Caki2 (cell line): ENCODE measurements around the gene CNTNAP2. TPM values are rescaled to one million over a fixed set of nuclear protein-coding genes. Genes with fewer than 3 reads are reported as not detected.
"Not testable (repeated sequence)": the region's sequence is repeated elsewhere in the genome, so short reads cannot be mapped to it uniquely, and the experiment has no call there.

ENCODE experiments used
- DNase-seq: peaks from one replicate; pipeline ENCODE4 v3.0.0-alpha.2; 2015; ENCODE audit warnings: low read depth
- in situ Hi-C: cut with HindIII; loops from 2 replicates; pipeline ENCODE4 v1.10.0; 2016; ENCODE audit warnings: low sequenced_read_pairs, low pct_unique_long_range_greater_than_20kb, mixed read lengths
- total RNA-seq: library from RNA; depleted of rRNA; stranded (reverse); fragments of >200 nt; shearing (Covaris generic); gene quantifications from 2 replicates; pipeline ENCODE4 v1.2.3, GENCODE V29; 2014; ENCODE audit warnings: low replicate concordance

The CNTNAP2 gene
- total RNA-seq, 1 experiment from 2014 or later, result not detected

GRCh38 chr7:146131701-146132100 lies 15.1 kb downstream of the CNTNAP2 start:
- in situ Hi-C loops, result no loop called here

DNA sequence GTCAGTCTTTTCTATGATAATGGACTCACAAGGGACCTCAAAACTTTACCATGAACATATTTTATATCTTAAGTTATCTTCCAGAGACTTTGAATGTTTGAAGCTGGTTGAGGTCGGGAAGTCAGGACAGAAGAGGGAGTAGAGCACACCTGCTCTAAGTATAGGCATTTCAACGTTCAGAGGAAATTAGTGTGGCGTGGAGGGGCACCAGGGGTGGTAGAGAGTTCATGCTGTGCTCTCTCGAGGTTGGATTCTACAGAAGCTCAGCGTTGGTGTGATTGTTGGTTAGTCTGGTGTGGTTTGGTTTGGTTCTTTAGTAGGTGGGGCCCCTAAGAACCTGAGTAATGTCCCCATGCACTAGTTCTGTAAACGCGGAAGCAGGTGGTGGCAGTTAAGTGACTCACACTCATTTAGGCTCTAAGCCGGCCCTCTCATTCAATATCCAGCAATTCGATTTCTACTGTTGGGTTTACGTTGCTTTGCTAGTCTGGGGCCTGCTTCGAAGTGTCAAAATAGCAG lies 19.8 kb downstream of the CNTNAP2 start:
- in situ Hi-C loops, result no loop called here
- no peak for DNase-seq

More at GRCh38 chr7:146131701-146132100, 15.1 kb downstream of the CNTNAP2 start:
- no peak for DNase-seq

- in situ Hi-C loops, result no loop called here
- no peak for DNase-seq
These were observed 22.3 kb downstream of the CNTNAP2 start for GRCh38 chr7:146138926-146139325.

GRCh38 chr7:146146831-146147486 lies 30.4 kb downstream of the CNTNAP2 start:
- in situ Hi-C loops, result no loop called here
- DNase-seq, result peak; percentile 8

DNA sequence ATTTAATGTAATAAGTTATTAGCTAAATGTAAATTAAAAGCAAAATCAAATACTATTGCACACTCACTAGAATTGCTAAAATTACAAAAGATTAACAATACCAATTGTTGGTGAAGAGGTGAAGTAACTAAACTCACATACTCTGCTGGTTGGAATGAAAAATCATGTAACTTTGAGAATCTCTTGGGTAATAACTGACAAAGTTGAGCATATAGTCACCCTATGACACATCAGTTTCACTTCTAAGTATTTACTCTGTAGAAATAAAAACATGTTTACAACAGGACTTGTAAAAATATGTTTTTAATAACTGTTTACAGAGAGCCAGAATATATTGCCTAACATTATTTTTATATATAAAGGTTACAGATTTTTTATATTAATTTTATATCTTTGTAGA lies 33.6 kb downstream of the CNTNAP2 start:
- in situ Hi-C loops, result no loop called here
- no peak for DNase-seq

DNA sequence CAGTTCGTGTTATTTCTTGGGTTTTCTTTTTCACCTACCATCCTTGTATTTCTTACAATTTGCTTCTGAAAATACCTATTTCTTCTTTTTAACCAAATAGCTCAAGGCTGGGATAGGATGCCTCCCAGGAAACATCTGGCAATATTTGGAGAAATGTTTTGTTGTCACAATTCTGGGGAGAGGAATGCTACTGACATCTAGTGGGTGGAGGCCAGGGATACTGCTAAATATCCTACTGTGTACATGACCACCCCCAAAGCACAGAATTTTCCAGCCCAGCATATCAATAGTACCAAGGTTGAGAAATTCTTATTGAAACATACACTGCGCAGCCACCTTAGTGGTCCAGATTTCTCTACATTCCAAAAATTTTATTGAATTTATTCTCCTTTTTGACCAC lies 55.5 kb downstream of the CNTNAP2 start:
- in situ Hi-C loops, result no loop called here
- no peak for DNase-seq

- DNase-seq, result no peak
- in situ Hi-C loops, result no loop called here
These were observed 59.1 kb downstream of the CNTNAP2 start for GRCh38 chr7:146175716-146176115.

DNA sequence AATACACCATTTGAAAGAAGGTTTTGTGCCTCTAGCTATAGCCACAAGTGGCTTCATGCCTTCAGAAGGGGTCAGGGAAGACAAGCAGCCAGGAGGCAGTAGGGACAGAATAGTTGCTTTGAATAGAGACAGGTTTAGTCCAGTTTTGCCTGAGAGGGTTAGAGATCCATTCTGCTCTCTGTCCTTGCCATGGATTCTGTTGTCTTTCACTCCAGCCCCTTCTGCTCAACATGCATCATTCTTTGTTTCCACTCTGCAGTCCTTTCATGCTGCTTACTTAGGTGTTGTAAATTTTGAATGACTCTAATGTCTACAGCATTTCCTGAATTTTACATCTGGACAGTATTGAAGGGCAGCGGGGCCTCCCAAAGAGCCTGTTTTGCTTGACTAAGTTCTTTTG lies 60.3 kb downstream of the CNTNAP2 start:
- DNase-seq, result no peak
- in situ Hi-C loops, result no loop called here

DNA sequence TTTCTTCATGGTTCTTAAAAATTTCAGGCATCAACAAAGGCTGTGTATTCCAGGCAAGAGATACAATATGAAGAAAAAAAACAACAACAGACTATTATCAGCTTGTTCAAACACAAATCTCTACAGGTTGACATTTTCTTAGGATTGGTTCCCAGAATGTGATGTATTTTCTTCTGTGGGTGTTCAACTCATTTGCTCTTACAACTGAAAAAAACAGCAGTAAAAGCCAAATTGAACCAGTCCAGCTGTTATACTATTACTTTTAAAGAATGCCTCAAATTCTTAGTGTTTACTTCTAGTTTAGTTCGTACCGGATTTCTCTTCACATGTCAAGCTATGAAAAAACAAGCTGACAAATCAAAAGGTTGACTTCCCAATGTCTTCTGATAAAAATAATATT lies 60.7 kb downstream of the CNTNAP2 start:
- DNase-seq, result no peak
- in situ Hi-C loops, result no loop called here

DNA sequence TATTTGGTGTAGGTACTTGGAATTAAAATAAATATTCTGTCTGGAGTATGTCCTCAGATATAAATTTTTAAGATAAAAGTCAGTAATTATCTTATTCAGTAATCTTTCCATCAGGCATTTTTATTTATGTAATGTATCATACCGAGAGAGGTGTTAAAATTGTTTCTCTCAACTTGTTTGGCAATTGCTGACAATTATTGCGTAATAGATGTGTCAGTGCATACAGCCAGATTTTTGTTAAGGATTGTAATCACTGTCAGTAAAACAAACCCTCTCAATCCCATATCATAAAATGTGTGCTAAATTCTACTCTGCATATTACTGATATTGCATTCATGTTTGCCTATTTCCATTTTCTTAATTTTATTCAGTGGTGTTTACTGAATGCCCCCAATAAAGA lies 69.2 kb downstream of the CNTNAP2 start:
- DNase-seq, result no peak
- in situ Hi-C loops, result no loop called here

GRCh38 chr7:146191428-146191827 lies 74.8 kb downstream of the CNTNAP2 start:
- DNase-seq, in situ Hi-C loops: not testable (repeated sequence)

DNA sequence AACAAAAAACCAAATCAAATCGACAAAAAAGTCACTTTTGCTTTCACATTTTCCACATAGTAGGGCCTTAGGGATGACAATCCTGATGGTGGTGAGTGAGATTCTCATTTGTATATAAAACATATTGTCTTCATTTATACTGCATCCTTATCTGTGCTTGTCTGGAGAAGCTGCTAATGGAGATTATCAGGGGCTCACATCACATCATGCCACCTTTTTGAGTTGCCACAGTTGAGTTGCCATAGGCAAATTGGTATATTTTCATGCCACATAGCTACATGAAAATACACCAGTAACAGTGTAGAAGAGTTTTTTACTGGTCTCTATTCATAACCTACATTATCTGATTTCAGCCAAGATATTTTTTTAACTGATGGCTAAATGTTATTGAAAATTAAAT lies 85.3 kb downstream of the CNTNAP2 start:
- in situ Hi-C loops, result no loop called here

GRCh38 chr7:146206270-146206669 lies 89.7 kb downstream of the CNTNAP2 start:
- in situ Hi-C loops, result no loop called here

More for the DNA sequence above, 85.3 kb downstream of the CNTNAP2 start:
- no peak for DNase-seq

DNA sequence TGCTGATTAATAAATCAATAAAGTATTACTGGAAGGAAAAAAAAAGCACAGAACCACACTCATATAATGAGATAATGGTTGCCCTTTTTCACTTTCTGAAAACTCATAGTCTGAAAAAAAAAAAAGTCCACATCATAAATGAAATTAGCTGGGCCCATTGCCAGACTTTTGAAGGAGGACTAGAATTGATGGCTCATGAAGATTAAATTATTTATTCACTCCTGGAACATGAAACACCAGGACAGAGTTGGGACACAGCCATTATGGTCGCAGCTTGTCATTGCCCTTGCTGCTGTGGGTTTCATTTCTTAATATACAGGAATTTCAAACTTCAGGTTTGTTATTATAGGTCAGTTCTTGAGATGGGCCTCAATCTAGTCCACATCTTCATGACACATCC lies 91.9 kb downstream of the CNTNAP2 start:
- no peak for DNase-seq

More at GRCh38 chr7:146206270-146206669, 89.7 kb downstream of the CNTNAP2 start:
- no peak for DNase-seq

GRCh38 chr7:146214842-146215241 lies 98.2 kb downstream of the CNTNAP2 start:
- in situ Hi-C loops, result no loop called here
- no peak for DNase-seq

More for the DNA sequence above, 91.9 kb downstream of the CNTNAP2 start:
- in situ Hi-C loops, result no loop called here

GRCh38 chr7:146216396-146217041 lies 99.9 kb downstream of the CNTNAP2 start:
- no peak for DNase-seq
- in situ Hi-C loops, result no loop called here

- no peak for DNase-seq
- in situ Hi-C loops, result no loop called here
These were observed 107.2 kb downstream of the CNTNAP2 start for GRCh38 chr7:146223851-146224250.

DNA sequence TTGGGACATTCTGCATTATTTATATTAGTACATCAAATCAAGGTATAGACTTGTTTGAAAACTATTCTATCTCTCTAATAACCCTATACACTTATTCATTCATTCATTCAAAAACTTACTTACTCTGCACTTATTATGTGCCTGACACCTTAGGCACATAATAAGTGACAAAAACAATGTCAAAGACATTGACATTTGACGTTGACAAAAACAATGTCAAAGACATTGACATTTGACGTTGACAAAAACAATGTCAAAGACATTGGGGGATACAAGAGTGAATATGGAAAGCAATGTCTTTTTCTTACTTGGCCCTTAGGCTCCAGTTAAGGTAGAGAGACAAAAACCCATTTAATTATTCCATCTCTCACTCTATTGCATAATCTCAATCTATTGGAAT lies 116.0 kb downstream of the CNTNAP2 start:
- in situ Hi-C loops, result no loop called here
- DNase-seq, result no peak

DNA sequence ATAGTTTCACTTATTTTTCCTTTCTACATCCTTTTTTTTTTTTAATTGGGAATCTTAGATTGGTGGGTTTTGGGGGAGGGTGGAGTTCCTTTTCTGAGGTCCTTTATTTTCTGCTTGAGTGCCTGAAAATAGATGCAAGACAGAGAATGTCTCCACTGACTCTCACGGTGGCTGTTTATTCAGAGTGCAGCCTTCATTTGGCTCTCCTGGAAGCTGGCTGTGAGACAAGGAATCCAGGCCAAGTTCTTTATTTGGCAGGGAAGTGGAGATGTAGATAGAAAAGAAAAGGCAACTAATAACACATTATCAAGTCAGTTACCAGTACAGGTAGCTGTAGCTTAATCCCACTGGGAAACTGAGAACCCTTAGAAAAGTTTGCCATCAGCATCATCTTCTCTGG lies 118.6 kb downstream of the CNTNAP2 start:
- no peak for DNase-seq
- in situ Hi-C loops, result no loop called here

GRCh38 chr7:146242661-146243060 lies 126.1 kb downstream of the CNTNAP2 start:
- DNase-seq, result no peak

More at GRCh38 chr7:146242661-146243060, 126.1 kb downstream of the CNTNAP2 start:
- in situ Hi-C loops, result no loop called here
